Neuron (in vitro differentiated cells): Measurements from ENCODE around the gene SLCO4C1.

Experiments used
- H2AFZ ChIP-seq: one replicate; pipeline ENCODE4 v1.6.1; 2013; ENCODE audit warnings: low read depth, mild to moderate bottlenecking, inconsistent platforms, low read length, moderate library complexity
- H3K27me3 ChIP-seq: one replicate; pipeline ENCODE4 v1.6.1; 2013; ENCODE audit warnings: low read length; ENCODE audit not compliant: insufficient read depth
- H3K36me3 ChIP-seq: one replicate; pipeline ENCODE4 v1.6.1; 2013; ENCODE audit warnings: low read length; ENCODE audit not compliant: insufficient read depth
- H3K4me1 ChIP-seq: one replicate; pipeline ENCODE4 v1.6.1; 2013; ENCODE audit warnings: low read length; ENCODE audit not compliant: insufficient read depth
- H3K4me3 ChIP-seq: 2 replicates; pipeline ENCODE4 v1.5.1; 2013; ENCODE audit warnings: mild to moderate bottlenecking, low read length, moderate library complexity
- H3K9me3 ChIP-seq: one replicate; pipeline ENCODE4 v1.6.1; 2013; ENCODE audit warnings: low read length

Gene SLCO4C1

DNA sequence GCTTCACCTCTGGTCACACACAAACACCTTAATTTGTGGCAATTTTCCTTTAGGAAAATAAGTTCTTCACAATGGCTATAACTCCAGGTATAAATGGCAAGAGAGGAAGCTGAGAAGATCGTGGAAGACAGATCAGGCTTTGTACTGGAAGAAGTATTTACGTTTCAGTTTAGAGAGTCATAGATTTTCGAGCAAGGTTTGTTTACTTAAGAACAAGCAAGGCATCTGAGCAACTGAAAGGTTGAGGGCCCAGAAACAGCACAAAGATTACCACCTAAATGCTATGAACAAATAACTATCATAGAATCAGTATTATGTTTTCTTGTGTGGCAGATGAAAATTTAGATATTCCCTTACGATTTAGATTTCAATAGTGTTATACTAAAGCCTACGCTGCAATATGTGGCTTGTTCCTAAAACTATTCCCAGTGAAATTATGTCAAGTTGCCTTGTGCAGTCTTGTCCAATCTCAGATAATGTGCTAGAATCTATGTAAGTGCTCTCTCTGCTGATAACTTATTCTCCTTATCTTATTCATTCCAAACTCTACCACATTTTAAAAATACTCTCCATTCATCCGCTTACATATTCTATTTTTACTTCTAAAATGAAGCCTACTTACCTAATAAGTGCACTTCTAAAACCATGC lies 6.7 kb downstream of the SLCO4C1 start:
- no peak overlapping the region for H2AFZ ChIP-seq
- H3K4me1 ChIP-seq = no peaks in the 10 kb centered on the region
- no peak overlapping the region for H3K4me3 ChIP-seq
- H3K9me3 ChIP-seq = no peaks in the 10 kb centered on the region
- H3K36me3 ChIP-seq = no peaks in the 10 kb centered on the region
- H3K27me3 ChIP-seq = no peaks in the 10 kb centered on the region

DNA sequence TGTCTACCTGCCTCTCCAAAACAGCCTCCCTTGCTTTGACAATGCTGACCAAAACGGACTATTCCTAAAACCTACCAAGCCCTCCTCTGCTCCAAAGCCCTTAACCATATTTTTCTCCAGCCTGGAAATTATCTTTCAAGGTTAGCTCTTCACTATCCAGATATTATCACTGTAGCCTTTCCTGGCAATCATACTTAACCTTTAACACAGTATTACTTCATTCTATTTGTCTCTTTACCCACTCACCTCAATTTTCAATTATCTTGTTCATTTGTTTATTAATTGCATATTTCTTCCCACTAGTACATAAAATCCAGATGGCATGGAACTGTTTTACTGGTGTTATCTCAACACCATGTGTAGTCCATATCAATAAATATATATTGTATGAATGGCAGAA lies 7.5 kb downstream of the SLCO4C1 start:
- no peaks in the 10 kb centered on the region for H3K27me3 ChIP-seq
- H3K9me3 ChIP-seq = no peaks in the 10 kb centered on the region
- no peak overlapping the region for H3K4me3 ChIP-seq
- H3K4me1 ChIP-seq = no peaks in the 10 kb centered on the region
- H2AFZ ChIP-seq = no peak overlapping the region
- H3K36me3 ChIP-seq = no peaks in the 10 kb centered on the region

GRCh38 chr5:102286476-102286875 lies 9.6 kb downstream of the SLCO4C1 start:
- Histone ChIP-seq H3K27me3 (no peaks in the 10 kb centered on the region), H3K4me3 (no peak overlapping the region), H3K4me1 (no peaks in the 10 kb centered on the region), H3K9me3 (no peaks in the 10 kb centered on the region), H3K36me3 (no peaks in the 10 kb centered on the region), H2AFZ (no peak overlapping the region)

DNA sequence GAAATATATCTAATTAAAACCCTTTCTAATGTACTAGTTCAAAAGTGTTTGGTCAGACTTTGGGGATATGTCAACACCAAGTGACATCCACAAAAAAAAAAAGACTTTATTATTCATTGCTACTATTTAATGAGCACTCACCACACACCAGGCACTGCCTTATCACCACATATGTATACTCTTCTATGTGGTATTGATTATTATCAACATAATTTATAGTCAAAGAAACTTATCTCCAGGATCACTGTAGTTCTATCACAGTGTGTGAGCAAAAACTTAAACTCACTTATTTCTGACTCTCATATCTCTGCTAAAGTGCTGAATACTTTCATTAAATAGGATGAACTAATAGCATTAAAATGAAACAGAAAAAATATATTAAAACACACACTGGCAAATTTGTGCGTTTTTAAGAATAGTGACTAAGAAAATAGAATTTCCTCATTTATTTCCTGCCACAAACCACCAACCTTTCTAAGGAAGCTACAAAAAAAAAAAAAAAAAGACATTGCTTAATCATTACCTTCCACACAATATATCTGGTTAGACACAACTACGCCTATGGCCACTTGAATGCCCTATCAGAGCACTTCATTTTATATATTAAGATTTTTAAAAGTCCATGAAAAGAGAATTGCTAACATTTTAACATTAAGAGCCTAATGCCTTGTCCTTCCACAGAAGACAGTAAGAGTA lies 12.8 kb downstream of the SLCO4C1 start:
- H3K4me3 ChIP-seq = no peak overlapping the region
- H3K9me3 ChIP-seq = no peaks in the 10 kb centered on the region
- H3K27me3 ChIP-seq = no peaks in the 10 kb centered on the region
- no peaks in the 10 kb centered on the region for H3K36me3 ChIP-seq
- H3K4me1 ChIP-seq = no peaks in the 10 kb centered on the region
- H2AFZ ChIP-seq = no peak overlapping the region

DNA sequence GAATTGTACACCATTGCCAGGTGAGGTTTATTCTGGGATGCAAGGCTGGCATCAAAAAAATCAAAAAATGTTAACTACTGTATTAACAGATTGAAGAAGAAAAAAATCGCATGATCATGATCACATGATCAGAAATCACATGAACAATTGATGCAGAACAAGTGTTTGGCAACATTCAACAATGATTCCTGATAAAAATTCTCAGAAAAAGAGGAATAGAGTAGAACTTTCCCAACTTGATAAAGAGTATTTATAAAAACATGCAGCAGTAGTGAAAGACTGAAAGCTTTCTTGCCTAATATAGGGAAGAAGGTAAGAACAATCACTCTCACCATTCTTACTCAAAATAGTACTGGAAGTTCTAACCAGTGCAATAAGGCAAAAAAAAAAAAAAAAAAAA lies 16.4 kb downstream of the SLCO4C1 start:
- Histone ChIP-seq H3K4me1 (no peaks in the 10 kb centered on the region), H3K9me3 (no peaks in the 10 kb centered on the region), H3K27me3 (no peaks in the 10 kb centered on the region), H3K36me3 (no peaks in the 10 kb centered on the region), H3K4me3 (no peak overlapping the region), H2AFZ (no peak overlapping the region)

GRCh38 chr5:102278231-102278630 lies 17.9 kb downstream of the SLCO4C1 start:
- H3K4me1 ChIP-seq = no peaks in the 10 kb centered on the region
- H3K36me3 ChIP-seq = no peaks in the 10 kb centered on the region
- H3K4me3 ChIP-seq = no peak overlapping the region
- no peaks in the 10 kb centered on the region for H3K9me3 ChIP-seq
- no peak overlapping the region for H2AFZ ChIP-seq
- H3K27me3 ChIP-seq = no peaks in the 10 kb centered on the region

DNA sequence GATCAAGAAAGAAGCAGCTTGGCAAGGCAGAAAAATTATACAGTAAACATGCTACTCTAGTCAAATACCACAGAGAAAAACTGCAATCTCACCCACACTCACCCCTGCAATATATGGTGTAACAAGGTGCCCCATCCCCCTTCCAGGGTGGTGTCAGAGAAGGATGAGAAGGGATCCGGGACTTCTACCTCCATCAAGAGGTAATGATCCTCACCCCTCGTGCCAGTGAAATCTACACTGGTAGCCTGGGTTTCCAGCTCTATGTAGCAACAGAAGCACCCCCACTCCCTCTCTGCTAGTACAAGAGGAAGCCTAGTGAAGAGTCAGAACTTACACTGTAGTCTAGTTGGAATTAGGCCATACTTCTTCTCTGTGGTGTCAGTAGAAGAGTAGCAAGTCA lies 18.9 kb downstream of the SLCO4C1 start:
- Histone ChIP-seq H3K4me3 (no peak overlapping the region), H3K36me3 (no peaks in the 10 kb centered on the region), H2AFZ (no peak overlapping the region), H3K27me3 (no peaks in the 10 kb centered on the region), H3K9me3 (no peaks in the 10 kb centered on the region), H3K4me1 (no peaks in the 10 kb centered on the region)

- no peak overlapping the region for H3K4me3 ChIP-seq
- no peaks in the 10 kb centered on the region for H3K4me1 ChIP-seq
- no peaks in the 10 kb centered on the region for H3K36me3 ChIP-seq
These were observed 24.3 kb downstream of the SLCO4C1 start for GRCh38 chr5:102271759-102272158.

DNA sequence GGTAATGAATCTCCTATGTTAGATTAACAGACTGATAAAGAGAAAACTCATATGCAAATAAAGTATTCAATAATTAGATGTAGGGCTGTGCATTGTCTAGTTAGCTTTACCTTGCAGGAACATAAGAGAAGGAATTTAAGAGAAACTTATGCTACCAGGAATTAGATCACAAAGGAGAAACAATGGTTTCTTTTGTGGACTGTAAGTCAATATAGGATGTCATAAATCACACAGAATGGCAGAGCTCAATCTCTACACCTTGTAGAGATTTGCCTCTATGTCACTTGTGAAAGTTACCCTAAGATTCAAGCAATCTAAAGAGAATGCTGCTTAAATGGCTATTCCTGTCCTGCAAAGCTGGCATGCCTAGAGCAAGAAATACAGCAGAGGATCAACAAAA lies 26.0 kb downstream of the SLCO4C1 start:
- Histone ChIP-seq H3K4me1 (no peaks in the 10 kb centered on the region), H3K27me3 (no peaks in the 10 kb centered on the region), H2AFZ (no peak overlapping the region), H3K36me3 (no peaks in the 10 kb centered on the region), H3K4me3 (no peak overlapping the region), H3K9me3 (no peaks in the 10 kb centered on the region)

More at GRCh38 chr5:102271759-102272158, 24.3 kb downstream of the SLCO4C1 start:
- Histone ChIP-seq H3K9me3 (no peaks in the 10 kb centered on the region), H2AFZ (no peak overlapping the region), H3K27me3 (no peaks in the 10 kb centered on the region)

DNA sequence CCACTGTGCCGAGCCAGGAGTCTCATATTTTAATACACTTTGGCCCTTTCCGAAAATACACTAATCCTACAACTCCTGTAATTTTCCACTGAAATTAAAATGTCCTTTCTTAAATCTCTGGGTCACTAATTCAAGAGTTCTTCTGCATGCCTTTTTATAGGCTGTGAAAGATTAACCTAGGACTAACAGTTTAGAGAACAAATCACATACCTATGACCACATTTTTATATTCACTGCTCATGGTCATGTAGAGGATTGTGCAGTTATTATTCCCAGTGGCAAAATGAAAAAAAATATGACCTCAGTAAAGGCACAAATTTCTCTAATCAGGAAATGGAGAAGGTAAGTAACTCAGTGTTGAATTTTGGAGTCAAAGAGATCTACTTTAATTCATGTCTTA lies 33.4 kb downstream of the SLCO4C1 start:
- H3K27me3 ChIP-seq = no peaks in the 10 kb centered on the region
- no peak overlapping the region for H2AFZ ChIP-seq
- no peaks in the 10 kb centered on the region for H3K36me3 ChIP-seq
- H3K4me1 ChIP-seq = no peaks in the 10 kb centered on the region
- no peaks in the 10 kb centered on the region for H3K9me3 ChIP-seq
- H3K4me3 ChIP-seq = no peak overlapping the region

DNA sequence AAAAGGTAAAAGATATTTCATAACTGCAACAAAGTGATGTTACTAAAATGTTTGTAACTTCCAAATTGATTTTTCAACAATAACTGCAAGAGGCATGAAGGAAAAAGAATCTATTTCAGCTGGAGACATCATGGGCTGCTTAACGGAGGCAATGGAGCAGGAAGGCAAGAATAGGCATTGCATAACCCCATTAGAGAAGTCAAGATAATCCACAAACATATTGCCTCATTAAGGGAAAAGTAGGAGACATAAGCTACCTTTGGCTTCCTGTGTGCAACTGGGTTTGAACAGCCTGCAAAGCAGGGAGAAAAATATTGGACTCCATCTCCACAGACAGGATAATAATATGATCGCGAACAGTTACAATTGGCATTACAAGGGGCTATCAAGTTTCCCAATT lies 46.7 kb downstream of the SLCO4C1 start:
- Histone ChIP-seq H3K4me3 (no peak overlapping the region), H3K27me3 (no peaks in the 10 kb centered on the region), H2AFZ (no peak overlapping the region), H3K36me3 (no peaks in the 10 kb centered on the region), H3K9me3 (no peaks in the 10 kb centered on the region), H3K4me1 (no peaks in the 10 kb centered on the region)

GRCh38 chr5:102243213-102243612 lies 52.9 kb downstream of the SLCO4C1 start:
- Histone ChIP-seq H3K36me3 (no peaks in the 10 kb centered on the region), H3K27me3 (no peaks in the 10 kb centered on the region), H2AFZ (no peak overlapping the region), H3K4me3 (no peak overlapping the region), H3K4me1 (no peaks in the 10 kb centered on the region), H3K9me3 (no peaks in the 10 kb centered on the region)

GRCh38 chr5:102241809-102242421 lies 54.2 kb downstream of the SLCO4C1 start:
- Histone ChIP-seq H3K4me3 (no peak overlapping the region), H3K4me1 (no peaks in the 10 kb centered on the region), H3K27me3 (no peaks in the 10 kb centered on the region), H2AFZ (no peak overlapping the region), H3K9me3 (no peaks in the 10 kb centered on the region), H3K36me3 (no peaks in the 10 kb centered on the region)
